Osteoblast (primary cell): ENCODE results near the gene ESYT2. TPM values are rescaled to one million over a fixed set of nuclear protein-coding genes. Genes with fewer than 3 reads are reported as not detected.

ENCODE experiments used
- DNase-seq: peaks from one replicate; pipeline ENCODE4 v3.0.0; 2011; ENCODE audit warnings: low spot score, mixed read lengths; ENCODE audit not compliant: insufficient read length; ENCODE audit errors: missing footprints
- H2AFZ ChIP-seq: 2 replicates; pipeline ENCODE4 v1.6.0; 2011; ENCODE audit warnings: mild to moderate bottlenecking, low read length
- H3K27ac ChIP-seq: 2 replicates; pipeline ENCODE4 v1.5.1; 2011; ENCODE audit warnings: mild to moderate bottlenecking, low read depth, low read length, moderate library complexity
- H3K27me3 ChIP-seq: 2 replicates; pipeline ENCODE4 v1.6.0; 2012; ENCODE audit warnings: mild to moderate bottlenecking, control low read depth, inconsistent platforms, low read length, moderate library complexity; ENCODE audit not compliant: insufficient read depth
- H3K36me3 ChIP-seq: 2 replicates; pipeline ENCODE4 v1.5.1; 2011; ENCODE audit warnings: mild to moderate bottlenecking, low read length, control low read depth, moderate library complexity; ENCODE audit not compliant: insufficient read depth
- H3K4me1 ChIP-seq: 2 replicates; pipeline ENCODE4 v1.5.1; 2011; ENCODE audit warnings: mild to moderate bottlenecking, low read length, control low read depth, moderate library complexity; ENCODE audit not compliant: insufficient read depth
- H3K4me2 ChIP-seq: 2 replicates; pipeline ENCODE4 v1.6.0; 2011; ENCODE audit warnings: mild to moderate bottlenecking, low read length; ENCODE audit not compliant: insufficient read depth
- H3K4me3 ChIP-seq: fragments of 200-600 bp; sonication (generic); 3 replicates; pipeline ENCODE4 v1.5.1; 2012; ENCODE audit warnings: mild to moderate bottlenecking, low read length, inconsistent platforms; ENCODE audit not compliant: insufficient read depth
- H3K79me2 ChIP-seq: 2 replicates; pipeline ENCODE4 v1.6.0; 2012; ENCODE audit warnings: mild to moderate bottlenecking, low read length, control low read depth, inconsistent platforms; ENCODE audit not compliant: insufficient read depth
- H3K9me3 ChIP-seq: 2 replicates; pipeline ENCODE4 v1.5.1; 2011; ENCODE audit warnings: low read depth, low read length, control low read depth
- H4K20me1 ChIP-seq: 2 replicates; pipeline ENCODE4 v1.6.0; 2012; ENCODE audit warnings: mild to moderate bottlenecking, low read length, control low read depth; ENCODE audit not compliant: insufficient read depth
- CTCF ChIP-seq: IDR thresholded peaks from 2 replicates; pipeline ENCODE4 v1.5.1; 2011; ENCODE audit warnings: mild to moderate bottlenecking, low read depth, low read length, moderate library complexity; ENCODE audit errors: extremely low read depth
- total RNA-seq: library from RNA; depleted of rRNA; stranded (reverse); fragments of >200 nt; gene quantifications from 2 replicates; pipeline ENCODE4 v1.2.3, GENCODE V29; 2012

Gene ESYT2
- total RNA-seq, 1 donor, result 132 TPM

- Histone ChIP-seq H3K4me1 (no peaks in the 10 kb centered on the region), H2AFZ (no peak overlapping the region), H3K9me3 (no peaks in the 10 kb centered on the region), H3K27me3 (no peaks in the 10 kb centered on the region), H3K79me2 (no peaks in the 10 kb centered on the region), H4K20me1 (no peaks in the 10 kb centered on the region), H3K4me3 (no peak overlapping the region), H3K36me3 (peaks cover 25% of the 10 kb centered on the region), H3K4me2 (no peak overlapping the region), H3K27ac (no peak overlapping the region)
- no peak for DNase-seq
- TF ChIP-seq CTCF, result no peak
These were observed 61.6 kb downstream of the ESYT2 start for GRCh38 chr7:158767707-158768106.

- no peak for TF ChIP-seq CTCF
These were observed 62.6 kb downstream of the ESYT2 start for GRCh38 chr7:158766570-158767281.

GRCh38 chr7:158765020-158765419 lies 64.3 kb downstream of the ESYT2 start:
- H3K4me1 ChIP-seq, result no peaks in the 10 kb centered on the region
- no peaks in the 10 kb centered on the region for H4K20me1 ChIP-seq
- peaks cover 45% of the 10 kb centered on the region for H3K36me3 ChIP-seq
- no peak overlapping the region for H2AFZ ChIP-seq
- no peaks in the 10 kb centered on the region for H3K9me3 ChIP-seq
- H3K27ac ChIP-seq, result no peak overlapping the region
- no peak for DNase-seq
- H3K4me3 ChIP-seq, result no peak overlapping the region
- no peaks in the 10 kb centered on the region for H3K27me3 ChIP-seq
- TF ChIP-seq CTCF, result no peak
- no peak overlapping the region for H3K4me2 ChIP-seq
- no peaks in the 10 kb centered on the region for H3K79me2 ChIP-seq

More at GRCh38 chr7:158766570-158767281, 62.6 kb downstream of the ESYT2 start:
- H3K36me3 ChIP-seq, result peaks cover 30% of the 10 kb centered on the region
- H3K79me2 ChIP-seq, result no peaks in the 10 kb centered on the region
- DNase-seq, result no peak
- no peak overlapping the region for H2AFZ ChIP-seq
- no peak overlapping the region for H3K4me2 ChIP-seq
- no peaks in the 10 kb centered on the region for H3K27me3 ChIP-seq
- H3K9me3 ChIP-seq, result no peaks in the 10 kb centered on the region
- no peak overlapping the region for H3K27ac ChIP-seq
- no peaks in the 10 kb centered on the region for H3K4me1 ChIP-seq
- H4K20me1 ChIP-seq, result no peaks in the 10 kb centered on the region
- H3K4me3 ChIP-seq, result no peak overlapping the region

- TF ChIP-seq CTCF, result no peak
- DNase-seq, result no peak
- Histone ChIP-seq H3K36me3 (peaks cover 60% of the 10 kb centered on the region), H3K27ac (no peak overlapping the region), H3K27me3 (no peaks in the 10 kb centered on the region), H3K9me3 (no peaks in the 10 kb centered on the region), H4K20me1 (no peaks in the 10 kb centered on the region), H3K4me2 (no peak overlapping the region), H3K4me3 (no peak overlapping the region), H2AFZ (no peak overlapping the region), H3K79me2 (no peaks in the 10 kb centered on the region), H3K4me1 (no peaks in the 10 kb centered on the region)
These were observed 65.8 kb downstream of the ESYT2 start for GRCh38 chr7:158763454-158764033.
